GM12878 (cell line): ENCODE measurements around the gene RNASE13. TPM values are rescaled to one million over a fixed set of nuclear protein-coding genes. Genes with fewer than 3 reads are reported as not detected.

ENCODE experiments used
- ATAC-seq: fragments of 200-7000 bp; cut with Tn5 transposase; 3 replicates; pipeline ENCODE4 v1.9.1; 2020; ENCODE audit warnings: mild to moderate bottlenecking, moderate library complexity
- BruUV-seq: library from RNA; stranded (reverse); fragments of 400-500 nt; replicated peaks from 2 replicates; lab custom pipeline; 2021; lab: Mats Ljungman, UMichigan
- CTCF ChIA-PET: fragments of 300-600 bp; sonication (Branson Sonifier 250); formaldehyde crosslinking; extraction: SDS; loops from one replicate; lab custom pipeline; 2021; ENCODE audit warnings: inconsistent platforms; lab: Yijun Ruan, JAX
- POLR2A ChIA-PET: fragments of 350-600 bp; formaldehyde crosslinking; extraction: SDS; loops from one replicate; lab custom pipeline; 2021; ENCODE audit warnings: inconsistent platforms; lab: Charles Lee
- RAD21 ChIA-PET: fragments of 300-600 bp; sonication (Branson Sonifier 250); formaldehyde crosslinking; loops from one replicate; lab custom pipeline; 2023; ENCODE audit warnings: antibody characterized with exemption; ENCODE audit not compliant: unreplicated experiment; lab: Charles Lee
- SMC1A ChIA-PET: fragments of 300-600 bp; sonication (Branson Sonifier 250); formaldehyde crosslinking; loops from one replicate; lab custom pipeline; 2023; ENCODE audit not compliant: unreplicated experiment, uncharacterized antibody; lab: Charles Lee
- DNase-seq: peaks from one replicate; pipeline ENCODE4 v3.0.0-alpha.2; 2011; ENCODE audit warnings: low read depth, low spot score
- FAIRE-seq: peaks from 3 replicates; lab custom pipeline; 2011; peaks lifted over from hg19 to GRCh38; lab: Jason Lieb, UNC
- H2AFZ ChIP-seq: 2 replicates; pipeline ENCODE4 v1.6.0; 2011; ENCODE audit warnings: low read depth, low read length, control low read depth; ENCODE audit not compliant: control insufficient read depth
- H3K27ac ChIP-seq: 2 replicates; pipeline ENCODE4 v1.5.1; 2011; ENCODE audit warnings: control low read depth; ENCODE audit not compliant: control insufficient read depth, insufficient read depth
- H3K27me3 ChIP-seq, 2 experiments: replicated peaks in 1 of 2; 2 replicates each; pipeline versions ENCODE4 v1.6.0 to v1.6.1; 2011; ENCODE audit warnings: low read length in 1 of 2; ENCODE audit not compliant: control insufficient read depth in 2 of 2, insufficient read depth in 2 of 2
- H3K36me3 ChIP-seq, 2 experiments: 2 replicates each; pipeline ENCODE4 v1.5.1; 2011; ENCODE audit warnings: low read length in 1 of 2; ENCODE audit not compliant: control insufficient read depth in 2 of 2, insufficient read depth in 2 of 2
- H3K4me1 ChIP-seq: 2 replicates; pipeline ENCODE4 v1.6.1; 2011; ENCODE audit warnings: mild to moderate bottlenecking, low read length, moderate library complexity, mixed read lengths; ENCODE audit not compliant: control insufficient read depth, insufficient read depth
- H3K4me2 ChIP-seq: 2 replicates; pipeline ENCODE4 v1.6.0; 2011; ENCODE audit warnings: control low read depth; ENCODE audit not compliant: control insufficient read depth, insufficient read depth
- H3K4me3 ChIP-seq: fragments of 200-600 bp; sonication (generic); 2 replicates; pipeline ENCODE4 v1.5.1; 2016
- H3K79me2 ChIP-seq: 2 replicates; pipeline ENCODE4 v1.6.0; 2011; ENCODE audit warnings: low read length; ENCODE audit not compliant: control insufficient read depth, insufficient read depth
- H3K9ac ChIP-seq: 2 replicates; pipeline ENCODE4 v1.8.0; 2011; ENCODE audit warnings: low read length, control low read depth, mixed read lengths; ENCODE audit not compliant: control insufficient read depth, insufficient read depth
- H3K9me3 ChIP-seq: replicated peaks from 3 replicates; pipeline ENCODE4 v1.5.1; 2011; ENCODE audit warnings: mild to moderate bottlenecking, low read length; ENCODE audit not compliant: control insufficient read depth, insufficient read depth
- H4K20me1 ChIP-seq: 2 replicates; pipeline ENCODE4 v1.6.0; 2011; ENCODE audit not compliant: control insufficient read depth, insufficient read depth
- ATF3 ChIP-seq: IDR thresholded peaks from 2 replicates; pipeline ENCODE4 v1.6.1; 2011; ENCODE audit warnings: low read depth, mild to moderate bottlenecking, low read length, moderate library complexity, borderline replicate concordance; ENCODE audit errors: extremely low read depth
- ATF7 ChIP-seq: fragments of 450-650 bp; IDR thresholded peaks from 2 replicates; pipeline ENCODE4 v1.6.1; 2016; ENCODE audit warnings: low read depth, mild to moderate bottlenecking
- MTA3 ChIP-seq: IDR thresholded peaks from 2 replicates; pipeline ENCODE4 v1.6.1; 2012; ENCODE audit warnings: low read length, inconsistent platforms, borderline replicate concordance
- NR2C1 ChIP-seq: fragments of 450-650 bp; IDR thresholded peaks from 2 replicates; pipeline ENCODE4 v1.6.1; 2017; ENCODE audit warnings: antibody characterized with exemption, mild to moderate bottlenecking, moderate library complexity
- NR2F1 ChIP-seq: fragments of 450-650 bp; conservative IDR thresholded peaks from 2 replicates; pipeline ENCODE4 v1.6.1; 2017; ENCODE audit warnings: mild to moderate bottlenecking
- POLR2A ChIP-seq: IDR thresholded peaks from 2 replicates; pipeline ENCODE4 v1.6.1; 2011; ENCODE audit warnings: low read depth, mild to moderate bottlenecking, low read length
- POU2F2 ChIP-seq: IDR thresholded peaks from 3 replicates; pipeline ENCODE4 v1.6.1; 2011; ENCODE audit warnings: low read depth, mild to moderate bottlenecking, low read length, borderline replicate concordance
- REST ChIP-seq: IDR thresholded peaks from 2 replicates; pipeline ENCODE4 v1.6.1; 2012; ENCODE audit warnings: mild to moderate bottlenecking, low read depth, low read length
- SMAD1 ChIP-seq: fragments of 450-650 bp; IDR thresholded peaks from 2 replicates; pipeline ENCODE4 v1.6.1; 2018; ENCODE audit warnings: mild to moderate bottlenecking, low read depth; ENCODE audit not compliant: partially characterized antibody
- SREBF1 ChIP-seq: IDR thresholded peaks from 2 replicates; pipeline ENCODE4 v1.6.1; 2012; ENCODE audit warnings: mild to moderate bottlenecking, low read length
- SUZ12 ChIP-seq: fragments of 200-600 bp; sonication (generic); IDR thresholded peaks from one replicate; pipeline ENCODE4 v1.6.1; 2018; ENCODE audit warnings: antibody characterized with exemption, mild to moderate bottlenecking; ENCODE audit not compliant: unreplicated experiment
- TARDBP ChIP-seq: IDR thresholded peaks from 2 replicates; pipeline ENCODE4 v1.6.1; 2016; ENCODE audit warnings: borderline replicate concordance
- ZBTB11 ChIP-seq: fragments of 450-650 bp; formaldehyde crosslinking; IDR thresholded peaks from 2 replicates; pipeline ENCODE4 v1.5.0; 2022; ENCODE audit warnings: mild to moderate bottlenecking, missing genetic modification characterization
- WGBS: methylation state at CpG from one replicate; pipeline ENCODE4 v1.1.6; 2016; ENCODE audit warnings: low lambda C conversion rate; ENCODE audit not compliant: insufficient replicate concordance, insufficient coverage; ENCODE audit errors: missing lambda C conversion rate; 5-methylcytosine and 5-hydroxymethylcytosine counted together
- in situ Hi-C: fragments of 300-500 bp; cut with MboI; formaldehyde crosslinking; loops from 9 replicates; pipeline ENCODE4 v1.14.3; 2018; ENCODE audit warnings: mixed read lengths
- intact Hi-C: fragments of 100-400 bp; cut with micrococcal nuclease; formaldehyde crosslinking; loops from one replicate; pipeline ENCODE4 v1.14.2; 2022; ENCODE audit not compliant: unreplicated experiment
- polyA plus RNA-seq, 11 experiments: library from polyadenylated mRNA; depleted of rRNA in 4 of 11; unstranded in 6 of 11; stranded (reverse) in 5 of 11; fragments of >200 nt; fragmentation: Nextera tagmentation in 4 of 11; fragmentation: Illumina TruSeq in 1 of 11; extraction: Ambion mirVana in 4 of 11; extraction: Trizol in 1 of 11; gene quantifications; 1 replicate in 1 of 11; 2 replicates in 10 of 11; pipeline versions ENCODE4 v1.2.1 to v1.2.3, GENCODE V29; 2011 to 2016; ENCODE audit warnings: inconsistent platforms in 2 of 11, missing spikeins in 2 of 11, low read depth in 1 of 11
- total RNA-seq, 4 experiments: library from RNA; depleted of rRNA in 3 of 4; stranded (reverse); fragments of >200 nt in 3 of 4; fragmentation: Illumina TruSeq in 1 of 4; extraction: Trizol in 1 of 4; gene quantifications; 2 replicates each; pipeline versions ENCODE4 v1.2.1 to v1.2.3, GENCODE V29; 2013 to 2021

The RNASE13 gene
- total and polyA plus RNA-seq, 10 of the 15 experiments (the other 5 are each of a cell fraction or from before 2014, with no cell fraction given) = not detected

GRCh38 chr14:21048638-21049037, 14.0 kb upstream of the RNASE13 start (continued):
- no peak for TF ChIP-seq TARDBP
- no peak for TF ChIP-seq SMAD1
- TF ChIP-seq ATF7 = no peak
- TF ChIP-seq NR2F1 = no peak
- TF ChIP-seq, all 136 proteins: peak for 0

- FAIRE-seq (no peak), ATAC-seq (no peak)
- no peak overlapping the region for H2AFZ ChIP-seq
- CTCF ChIA-PET = interaction anchor here (1.5 to 3.2 kb wide), 4 partner anchors 13 to 57 kb away, joined by 3 to 22 read pairs (median 4); no protein-coding TSS in a partner anchor
- intact Hi-C loops = no loop called here
- H3K4me1 ChIP-seq = no peaks in the 10 kb centered on the region
- no peak overlapping the region for H3K4me2 ChIP-seq
- H3K27me3 ChIP-seq = peaks cover 0 to 11% of the 10 kb centered on the region in 2 experiments; a peak in 2 of 4 replicates
- SMC1A ChIA-PET = interaction anchor here (1.2 to 2.0 kb wide), 3 partner anchors 21 to 41 kb away, joined by 3 to 17 read pairs (median 4); no protein-coding TSS in a partner anchor
- no peak for TF ChIP-seq POLR2A
- no peak for TF ChIP-seq NR2C1
- TF ChIP-seq SREBF1 = no peak
- no peak for TF ChIP-seq ZBTB11 (CRISPR knock-in tag)
- no peak for TF ChIP-seq MTA3
- TF ChIP-seq REST = no peak
- TF ChIP-seq POU2F2 = no peak
- TF ChIP-seq SUZ12 = no peak
- no peak for TF ChIP-seq ATF3
- TF ChIP-seq, all 136 proteins: peak for 0
- BruUV-seq = no TSS peak
- in situ Hi-C loops = no loop called here
- no peak overlapping the region for H3K27ac ChIP-seq
- POLR2A ChIA-PET = interaction anchor here (1.2 kb wide), 1 partner anchor 32 kb away, joined by 4 read pairs; no protein-coding TSS in a partner anchor
- H3K79me2 ChIP-seq = no peaks in the 10 kb centered on the region
- WGBS = 0% methylated on average over 2 of the region's 2 CpGs
- H3K9ac ChIP-seq = no peak overlapping the region
- no peak for DNase-seq
- no peaks in the 10 kb centered on the region for H3K9me3 ChIP-seq
- no peaks in the 10 kb centered on the region; the same call in 1 of the 2 replicates for H4K20me1 ChIP-seq
- no peaks in the 10 kb centered on the region for H3K36me3 ChIP-seq
- H3K4me3 ChIP-seq = no peak overlapping the region
- RAD21 ChIA-PET = interaction anchor here (1.8 kb wide), 1 partner anchor 24 kb away, joined by 4 read pairs; no protein-coding TSS in a partner anchor
Measured at GRCh38 chr14:21047378-21047781, 12.8 kb upstream of the RNASE13 start.
